OCI-LY3 (cell line): ENCODE results near the gene MND1.

Source experiments
- H2AFZ ChIP-seq: fragments of 200-600, 300-600 bp; shearing (Covaris generic); 2 replicates; pipeline ENCODE4 v1.6.0; 2014; ENCODE audit warnings: antibody characterized with exemption, low read depth, low read length
- H3K27ac ChIP-seq: fragments of 200-600, 300-600 bp; sonication (generic); 2 replicates; pipeline ENCODE4 v1.5.1; 2014; ENCODE audit warnings: mild to moderate bottlenecking, low read length, moderate library complexity, mixed read lengths
- H3K27me3 ChIP-seq: fragments of 200-600, 300-600 bp; sonication (generic); 2 replicates; pipeline ENCODE4 v1.6.1; 2014; ENCODE audit warnings: low read depth, low read length, mixed read lengths
- H3K36me3 ChIP-seq: fragments of 200-600, 300-600 bp; sonication (generic); replicated peaks from 2 replicates; pipeline ENCODE3; 2014; ENCODE audit warnings: low read depth, low read length, mixed read lengths
- H3K4me1 ChIP-seq: fragments of 300-600, 200-600 bp; sonication (generic); 2 replicates; pipeline ENCODE4 v1.6.1; 2014; ENCODE audit warnings: low read length, mixed read lengths
- H3K4me2 ChIP-seq: fragments of 200-600, 300-600 bp; sonication (generic); 2 replicates; pipeline ENCODE4 v1.6.1; 2014; ENCODE audit warnings: low read length, mixed read lengths
- H3K4me3 ChIP-seq: fragments of 300-600, 200-600 bp; sonication (generic); 2 replicates; pipeline ENCODE4 v1.5.1; 2014; ENCODE audit warnings: antibody characterized with exemption, mild to moderate bottlenecking, low read length, moderate library complexity
- H3K79me2 ChIP-seq: fragments of 300-600, 200-600 bp; shearing (Covaris generic); 2 replicates; pipeline ENCODE4 v1.6.1; 2014; ENCODE audit warnings: mild to moderate bottlenecking, low read length, mixed read lengths
- H3K9ac ChIP-seq: fragments of 300-600, 200-600 bp; shearing (Covaris generic); 2 replicates; pipeline ENCODE4 v1.6.0; 2014; ENCODE audit warnings: mild to moderate bottlenecking, low read length, moderate library complexity
- H3K9me3 ChIP-seq: fragments of 200-600, 300-600 bp; shearing (Covaris generic); 2 replicates; pipeline ENCODE4 v1.6.1; 2014; ENCODE audit warnings: low read length, mixed read lengths; ENCODE audit not compliant: insufficient read depth
- H4K20me1 ChIP-seq: fragments of 200-600, 300-600 bp; sonication (generic); 2 replicates; pipeline ENCODE4 v1.6.1; 2016; ENCODE audit warnings: low read length, mixed read lengths; ENCODE audit not compliant: insufficient read depth
- CTCF ChIP-seq: fragments of 200-600, 300-600 bp; sonication (generic); IDR thresholded peaks from 2 replicates; pipeline ENCODE4 v1.5.1; 2014; ENCODE audit warnings: antibody characterized with exemption, low read length, low read depth
- EZH2phosphoT487 ChIP-seq: fragments of 200-600 bp; shearing (Covaris generic); IDR thresholded peaks from 2 replicates; pipeline ENCODE4 v1.6.1; 2018; ENCODE audit warnings: antibody characterized with exemption, mixed run types, low read depth

The MND1 gene

DNA sequence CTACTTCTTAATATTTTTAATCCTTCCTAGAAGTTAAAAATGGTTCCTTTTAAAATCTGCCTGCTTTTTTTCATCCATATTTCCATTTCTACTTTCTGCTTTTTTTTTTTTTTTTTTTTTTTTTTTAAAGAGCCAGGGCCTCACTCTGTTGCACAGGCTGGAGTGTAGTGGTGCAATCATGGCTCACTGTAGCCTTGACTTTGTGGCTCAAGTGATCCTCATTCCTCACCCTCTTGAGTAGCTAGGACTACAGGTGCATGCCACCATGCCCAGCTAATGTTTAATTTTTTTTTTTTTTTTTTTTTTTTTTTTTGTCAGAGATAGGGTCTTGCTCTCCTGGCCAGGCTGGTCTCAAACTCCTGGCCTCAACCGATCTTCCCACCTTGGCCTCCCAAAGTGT is 39.7 kb downstream of the MND1 start:
- H3K9ac ChIP-seq, result no peak overlapping the region
- peaks cover 18% of the 10 kb centered on the region for H3K36me3 ChIP-seq
- no peaks in the 10 kb centered on the region for H3K79me2 ChIP-seq
- no peak overlapping the region for H2AFZ ChIP-seq
- no peaks in the 10 kb centered on the region for H3K9me3 ChIP-seq
- H3K27me3 ChIP-seq, result no peaks in the 10 kb centered on the region
- H3K27ac ChIP-seq, result no peak overlapping the region
- no peak for TF ChIP-seq EZH2phosphoT487
- TF ChIP-seq CTCF, result no peak
- H3K4me2 ChIP-seq, result no peak overlapping the region
- no peaks in the 10 kb centered on the region for H3K4me1 ChIP-seq
- H3K4me3 ChIP-seq, result no peak overlapping the region
- no peaks in the 10 kb centered on the region for H4K20me1 ChIP-seq

DNA sequence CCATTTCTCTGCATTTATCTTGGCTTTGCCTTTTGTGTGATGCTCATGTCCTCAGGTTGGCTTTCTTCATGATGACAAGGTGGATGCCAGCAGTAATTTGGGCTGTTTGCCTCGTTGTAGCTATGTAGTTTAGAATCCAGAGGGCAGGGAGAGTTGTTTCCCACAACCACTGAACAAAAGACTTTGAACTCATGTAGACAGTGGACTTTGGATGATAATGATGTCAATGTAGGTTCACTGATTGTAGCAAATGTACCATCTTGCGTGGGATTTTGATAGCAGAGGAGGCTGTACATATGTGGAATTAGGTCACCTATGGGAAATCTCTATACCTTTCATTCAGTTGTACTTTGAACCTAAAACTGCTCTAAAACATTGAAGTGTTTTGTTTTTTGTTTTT is 41.3 kb downstream of the MND1 start:
- H3K4me2 ChIP-seq, result no peak overlapping the region
- H3K4me1 ChIP-seq, result no peaks in the 10 kb centered on the region
- H3K79me2 ChIP-seq, result no peaks in the 10 kb centered on the region
- peaks cover 18% of the 10 kb centered on the region for H3K36me3 ChIP-seq
- H3K4me3 ChIP-seq, result no peak overlapping the region
- no peaks in the 10 kb centered on the region for H3K27me3 ChIP-seq
- no peak overlapping the region for H2AFZ ChIP-seq
- H4K20me1 ChIP-seq, result no peaks in the 10 kb centered on the region
- TF ChIP-seq CTCF, result no peak
- no peak for TF ChIP-seq EZH2phosphoT487
- H3K27ac ChIP-seq, result no peak overlapping the region
- H3K9me3 ChIP-seq, result no peaks in the 10 kb centered on the region
- H3K9ac ChIP-seq, result no peak overlapping the region

DNA sequence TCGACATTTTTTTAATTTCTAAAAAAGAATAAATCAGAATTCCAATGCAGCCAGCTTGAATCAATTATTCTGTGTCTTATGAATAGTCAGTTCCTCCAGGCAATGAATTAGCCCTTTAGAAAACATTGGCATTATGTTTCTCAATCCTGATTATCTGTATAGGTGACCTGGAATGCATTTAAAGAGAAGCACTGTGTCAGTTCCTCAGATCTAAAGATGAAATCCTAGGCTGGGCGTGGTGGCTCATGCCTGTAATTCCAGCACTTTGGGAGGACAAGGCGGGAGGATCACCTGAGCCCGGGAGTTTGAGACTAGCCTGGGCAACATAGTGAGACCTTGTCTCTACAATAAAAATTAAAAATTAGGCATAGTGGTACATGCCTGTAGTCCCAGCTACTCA is 43.5 kb downstream of the MND1 start:
- no peak overlapping the region for H3K9ac ChIP-seq
- no peak overlapping the region for H3K4me3 ChIP-seq
- no peak overlapping the region for H3K27ac ChIP-seq
- H3K27me3 ChIP-seq, result no peaks in the 10 kb centered on the region
- no peaks in the 10 kb centered on the region for H3K9me3 ChIP-seq
- H2AFZ ChIP-seq, result no peak overlapping the region
- no peaks in the 10 kb centered on the region for H4K20me1 ChIP-seq
- H3K79me2 ChIP-seq, result no peaks in the 10 kb centered on the region
- no peaks in the 10 kb centered on the region for H3K4me1 ChIP-seq
- no peak for TF ChIP-seq EZH2phosphoT487
- TF ChIP-seq CTCF, result no peak
- peaks cover 17% of the 10 kb centered on the region for H3K36me3 ChIP-seq
- H3K4me2 ChIP-seq, result no peak overlapping the region

DNA sequence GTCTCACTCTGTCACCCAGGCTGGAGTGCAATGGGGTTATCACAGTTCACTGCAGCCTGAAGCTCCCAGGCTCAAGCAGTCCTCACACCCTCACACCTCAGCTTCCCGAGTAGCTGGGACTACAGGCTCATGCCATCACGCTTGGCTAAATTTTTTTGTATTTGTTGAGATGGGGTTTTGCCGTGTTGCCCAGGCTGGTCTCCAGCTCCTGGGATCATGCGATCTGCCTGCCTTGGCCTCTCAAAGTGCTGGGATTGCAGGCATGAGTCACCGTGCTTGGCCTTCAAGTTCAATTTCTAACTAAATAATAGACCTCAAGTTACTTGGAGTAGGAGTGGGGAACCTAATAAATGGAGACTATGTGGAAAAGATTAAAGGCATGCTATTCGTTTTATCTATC is 48.9 kb downstream of the MND1 start:
- Histone ChIP-seq H3K27me3 (no peaks in the 10 kb centered on the region), H3K9me3 (no peaks in the 10 kb centered on the region), H2AFZ (no peak overlapping the region), H4K20me1 (0 out of 2 replicates have a peak, but pooled peaks cover under 1% of the 10 kb centered on the region), H3K4me3 (no peak overlapping the region), H3K4me1 (no peaks in the 10 kb centered on the region), H3K36me3 (peaks cover 7% of the 10 kb centered on the region), H3K79me2 (no peaks in the 10 kb centered on the region), H3K9ac (no peak overlapping the region), H3K4me2 (no peak overlapping the region), H3K27ac (no peak overlapping the region)
- TF ChIP-seq EZH2phosphoT487 (no peak), CTCF (no peak)
